GM19238 (cell line): Measurements from ENCODE around the gene TAS2R16.

ENCODE experiments used
- DNase-seq: peaks from one replicate; pipeline ENCODE4 v3.0.0; 2011; ENCODE audit warnings: low spot score; ENCODE audit not compliant: insufficient read length

TAS2R16 gene, protein sequence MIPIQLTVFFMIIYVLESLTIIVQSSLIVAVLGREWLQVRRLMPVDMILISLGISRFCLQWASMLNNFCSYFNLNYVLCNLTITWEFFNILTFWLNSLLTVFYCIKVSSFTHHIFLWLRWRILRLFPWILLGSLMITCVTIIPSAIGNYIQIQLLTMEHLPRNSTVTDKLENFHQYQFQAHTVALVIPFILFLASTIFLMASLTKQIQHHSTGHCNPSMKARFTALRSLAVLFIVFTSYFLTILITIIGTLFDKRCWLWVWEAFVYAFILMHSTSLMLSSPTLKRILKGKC

DNA sequence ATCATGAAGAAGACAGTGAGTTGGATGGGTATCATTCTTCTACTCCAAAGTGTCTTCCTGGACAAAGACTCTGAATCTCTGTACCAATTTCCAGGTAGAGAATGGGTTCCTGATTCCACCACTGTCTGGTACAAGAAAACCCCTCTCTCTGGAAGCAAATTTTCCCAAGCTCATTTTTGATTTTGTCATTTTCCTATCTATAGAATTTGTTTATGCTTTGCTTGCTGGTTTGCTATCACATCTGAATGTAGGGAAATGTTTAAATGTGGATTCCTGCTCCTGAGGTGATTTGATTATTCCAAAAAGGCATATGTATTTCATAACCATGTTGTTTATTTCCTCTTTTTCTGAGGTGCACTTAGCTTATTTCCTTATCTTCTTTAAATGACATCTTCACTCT lies at the start of gene TAS2R16:
Gene TAS2R16 (minus strand): TSS at position 101 of the 400 bp plus-strand sequence. CDS start 66 bp downstream, at position 35.
- DNase-seq = no peak

DNA sequence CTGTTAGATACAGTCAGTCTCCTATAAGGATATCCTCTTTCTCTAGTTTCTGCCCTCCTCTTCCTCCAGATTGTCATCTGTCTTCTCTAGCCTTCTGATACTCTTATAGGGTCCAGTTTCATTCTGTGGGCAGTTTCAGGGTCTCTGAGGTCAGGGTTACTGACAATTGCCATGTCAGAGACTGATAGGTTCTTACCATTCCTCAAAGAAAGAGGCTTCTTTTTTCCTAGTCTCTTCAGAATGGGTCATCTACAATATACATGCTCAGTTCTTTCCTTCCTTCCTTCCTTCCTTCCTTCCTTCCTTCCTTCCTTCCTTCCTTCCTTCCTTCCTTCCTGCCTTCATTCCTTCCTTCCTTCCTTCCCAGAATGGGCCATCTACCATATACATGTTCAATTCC lies 48.1 kb upstream of the TAS2R16 start:
- DNase-seq = no peak

DNA sequence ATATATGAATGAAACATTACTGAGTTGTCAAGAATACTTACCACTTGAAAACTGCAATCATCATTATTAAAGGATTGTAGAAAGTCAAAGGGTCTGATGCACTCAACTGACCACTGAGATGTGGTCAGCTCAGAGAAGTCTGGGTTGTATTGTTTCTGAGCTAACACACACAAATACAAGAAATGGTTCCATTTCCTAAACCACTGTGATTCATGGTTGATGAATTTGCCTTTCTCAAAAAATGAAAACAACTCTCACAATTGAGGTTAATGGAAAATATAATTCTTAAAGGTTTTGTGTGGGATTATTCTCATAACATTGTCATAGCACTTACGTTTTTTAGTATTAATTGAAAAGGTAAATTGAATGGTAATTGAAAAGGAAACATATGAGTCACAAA lies 45.6 kb upstream of the TAS2R16 start:
- no peak for DNase-seq

DNA sequence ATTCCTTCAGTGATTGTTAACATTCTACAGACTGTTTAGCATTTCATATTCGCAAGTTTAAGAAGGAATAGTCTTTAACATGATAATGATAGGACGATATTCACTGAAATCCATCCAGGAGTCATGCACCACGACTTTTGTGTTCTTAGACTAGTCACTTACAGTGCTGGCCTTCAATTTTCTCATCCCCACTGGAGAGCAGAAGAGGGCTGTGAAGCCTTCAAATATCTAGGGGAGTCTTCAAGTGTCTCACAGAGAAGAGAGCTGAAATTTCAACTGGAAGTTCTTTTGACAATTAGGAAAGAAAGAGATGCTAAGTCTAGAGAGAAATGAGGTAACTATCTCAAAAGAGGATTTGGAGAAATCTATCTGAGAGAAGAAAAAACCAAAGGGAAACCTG lies 43.8 kb upstream of the TAS2R16 start:
- no peak for DNase-seq

DNA sequence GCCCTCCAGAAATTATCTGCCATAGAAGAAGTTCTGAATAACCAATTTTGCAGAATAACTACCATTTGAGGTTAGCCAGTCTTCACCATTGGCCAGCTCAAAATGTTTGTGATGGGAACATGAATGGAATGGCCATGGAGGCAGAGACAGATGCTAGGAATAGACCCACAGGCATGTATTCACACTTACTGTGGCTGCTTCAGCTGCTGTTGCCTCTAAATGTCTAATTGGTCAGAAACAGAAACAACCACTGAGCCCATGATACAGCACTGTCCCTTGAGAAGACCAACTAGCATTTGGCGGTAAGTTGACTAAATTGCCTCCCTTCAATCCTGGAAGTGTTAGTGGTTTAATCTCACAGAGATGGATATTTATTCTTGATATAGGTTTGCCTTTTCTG lies 38.6 kb upstream of the TAS2R16 start:
- DNase-seq = no peak

DNA sequence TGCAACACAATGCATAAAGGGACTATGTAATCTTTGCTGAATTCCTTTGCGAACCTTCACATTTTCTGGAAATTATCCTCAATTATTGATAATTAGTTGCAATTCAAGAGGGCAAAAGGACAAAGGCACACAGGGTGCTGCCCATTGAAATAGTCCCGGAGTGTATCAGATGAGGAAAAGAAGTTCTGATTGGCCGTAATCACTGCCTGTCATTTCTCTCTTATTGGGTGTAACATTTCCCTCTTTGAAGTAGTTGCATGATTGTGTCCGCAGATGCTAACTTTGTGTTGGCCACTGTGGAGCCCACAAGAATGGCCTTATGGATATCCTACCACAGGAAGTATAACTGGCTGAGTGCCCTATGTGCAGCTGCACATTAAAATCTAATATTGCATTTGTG lies 35.1 kb upstream of the TAS2R16 start:
- no peak for DNase-seq

DNA sequence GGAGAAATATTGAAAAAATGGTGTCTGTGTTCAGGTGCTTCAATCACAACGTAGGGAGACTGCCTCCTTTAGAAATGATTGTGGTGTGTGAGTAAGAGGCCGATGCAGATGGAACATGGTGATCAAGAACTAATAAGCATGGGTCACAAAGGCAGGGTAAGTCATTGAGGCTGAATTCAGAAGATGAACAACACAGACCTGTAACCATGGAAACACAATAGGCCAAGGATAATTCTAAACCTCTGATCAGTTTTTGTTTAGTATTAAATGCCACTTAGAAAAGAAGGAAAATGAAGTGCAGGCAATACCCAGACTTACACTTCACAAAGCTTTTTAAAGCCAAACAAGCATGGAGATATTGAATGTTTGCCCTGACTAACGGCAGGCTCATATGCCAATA lies 32.8 kb upstream of the TAS2R16 start:
- no peak for DNase-seq

DNA sequence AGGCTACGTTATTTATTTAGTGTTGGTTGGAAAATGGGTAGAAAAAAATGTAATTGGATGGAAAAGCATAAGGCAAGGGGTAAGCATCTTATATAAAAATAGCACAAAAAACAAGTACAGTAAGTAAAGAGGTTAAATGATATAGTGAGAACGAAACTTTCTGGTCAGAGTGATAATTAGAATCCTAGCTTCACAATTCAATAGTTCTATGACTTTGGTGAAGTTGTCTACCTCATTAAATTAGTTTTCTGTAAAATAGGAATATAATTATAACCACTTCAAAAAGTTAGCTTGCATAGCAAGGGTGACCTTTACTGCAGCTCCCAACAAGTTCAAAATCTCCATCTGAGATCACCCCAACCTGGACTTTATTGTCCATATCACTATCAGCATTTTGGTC lies 30.8 kb upstream of the TAS2R16 start:
- DNase-seq = no peak

DNA sequence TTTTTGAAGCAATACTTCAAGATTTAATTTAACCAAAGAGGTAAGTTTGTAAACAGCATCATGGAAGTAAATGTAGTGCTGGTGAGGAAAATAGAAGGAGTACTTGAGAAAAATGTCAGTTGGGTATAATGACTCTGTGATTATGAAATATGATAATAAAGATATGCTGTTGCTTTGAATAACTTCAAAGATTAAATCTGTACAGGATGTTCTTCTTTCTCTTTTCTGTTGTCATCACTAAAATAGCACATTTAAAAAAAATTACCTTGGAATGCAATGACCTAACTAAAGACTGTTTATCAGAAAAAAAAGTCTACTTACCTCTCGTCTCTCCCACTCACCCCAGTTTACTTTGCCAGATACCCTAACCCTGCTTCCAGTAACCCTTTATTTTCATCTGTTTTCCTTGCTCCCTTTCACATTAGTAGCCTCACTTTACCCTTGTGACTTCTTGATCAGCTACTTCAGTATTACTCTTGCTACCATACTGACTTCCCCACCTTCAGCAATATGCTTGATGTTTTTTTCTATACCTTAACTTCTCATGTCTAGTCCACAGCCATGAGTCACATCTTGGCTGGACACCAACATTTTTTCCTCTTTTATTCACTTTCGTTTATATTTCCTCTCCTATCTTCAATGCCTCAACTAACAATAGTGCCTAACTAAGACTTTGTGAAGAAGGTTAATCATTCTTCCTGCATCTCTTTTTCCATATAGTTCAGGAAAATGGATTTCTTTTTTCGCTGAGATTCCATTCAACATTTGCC lies 29.7 kb upstream of the TAS2R16 start:
- DNase-seq = no peak

DNA sequence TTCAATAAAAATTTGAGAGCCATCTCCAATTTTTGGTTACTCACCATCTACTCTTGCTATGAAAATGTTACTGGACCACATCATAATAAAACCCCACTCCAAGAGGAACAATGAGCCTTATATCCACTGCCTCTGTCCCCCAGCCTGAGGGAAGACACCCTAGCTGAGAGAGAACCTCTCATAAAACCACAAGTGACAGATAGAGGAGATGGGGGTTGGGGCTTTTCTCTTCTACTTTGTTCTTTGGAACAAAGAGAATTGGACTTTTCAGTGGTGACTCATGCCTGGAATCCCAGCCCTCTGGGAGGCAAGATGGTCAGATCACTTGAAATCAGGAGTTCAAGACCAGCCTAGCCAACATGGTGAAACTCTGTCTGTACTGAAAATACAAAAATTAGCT lies 27.6 kb upstream of the TAS2R16 start:
- DNase-seq = no peak

DNA sequence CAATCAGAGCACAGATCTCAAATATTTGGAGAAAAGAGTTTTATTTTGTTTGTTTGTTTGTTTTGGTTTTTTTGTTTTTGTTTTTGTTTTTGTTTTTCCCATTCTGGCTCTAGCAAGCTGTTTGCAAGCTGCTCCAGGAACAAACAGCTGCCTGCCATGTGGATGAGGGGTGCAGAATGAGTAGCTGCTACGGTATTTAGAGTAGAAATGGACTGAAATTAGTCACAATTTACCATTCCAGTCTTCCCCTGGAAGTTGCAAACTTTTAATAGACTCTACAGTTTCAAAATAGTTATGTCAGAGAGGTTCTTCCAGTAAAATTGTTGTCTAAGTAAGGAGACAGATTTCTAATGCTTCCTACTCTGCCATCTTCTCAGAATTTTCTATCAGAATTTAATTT lies 27.1 kb upstream of the TAS2R16 start:
- no peak for DNase-seq

DNA sequence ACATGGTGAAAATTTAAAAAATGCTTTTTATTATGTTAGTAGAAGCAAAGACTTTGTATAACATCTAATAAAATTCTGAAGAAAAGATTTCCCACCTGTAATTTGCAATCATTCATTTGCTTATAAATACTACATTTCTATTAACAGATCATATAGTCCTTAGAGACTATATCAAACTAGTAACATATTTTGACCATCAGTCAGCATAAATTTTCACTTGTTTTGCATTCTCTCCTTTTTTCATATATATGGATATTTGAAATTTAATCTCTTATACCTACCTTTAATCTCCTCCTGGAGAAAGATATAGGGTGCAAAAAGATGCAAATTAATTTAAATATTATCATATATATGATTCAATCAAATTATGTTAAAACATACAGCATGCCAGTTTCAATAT lies 16.9 kb upstream of the TAS2R16 start:
- no peak for DNase-seq

DNA sequence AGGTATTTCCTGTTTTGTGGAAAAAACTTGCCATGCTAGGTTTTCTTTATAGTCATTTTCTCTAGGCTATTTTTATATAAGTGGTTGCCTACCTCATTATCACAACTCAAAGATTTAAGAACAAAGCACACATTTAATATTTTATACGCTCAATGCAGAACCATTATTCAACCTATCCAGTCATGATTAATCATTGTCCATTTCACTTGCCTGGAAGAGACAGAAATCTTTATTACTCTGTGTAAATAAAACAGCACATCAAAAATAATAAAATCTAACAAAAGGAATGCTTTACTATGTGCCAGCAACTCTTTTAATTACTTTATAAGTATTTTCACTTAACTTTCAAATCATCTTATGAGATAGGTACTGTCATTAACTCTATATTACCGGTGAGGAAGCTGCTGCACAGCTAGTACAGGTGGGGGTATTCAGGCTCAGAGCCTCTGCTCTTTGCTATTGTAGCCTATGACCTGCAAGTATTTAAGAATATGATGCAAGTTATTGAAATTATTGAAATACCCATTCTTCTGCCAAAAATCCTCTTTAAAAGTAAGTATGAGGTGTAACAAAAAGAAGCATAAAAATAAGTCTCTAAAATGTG lies 16.4 kb upstream of the TAS2R16 start:
- DNase-seq = no peak

DNA sequence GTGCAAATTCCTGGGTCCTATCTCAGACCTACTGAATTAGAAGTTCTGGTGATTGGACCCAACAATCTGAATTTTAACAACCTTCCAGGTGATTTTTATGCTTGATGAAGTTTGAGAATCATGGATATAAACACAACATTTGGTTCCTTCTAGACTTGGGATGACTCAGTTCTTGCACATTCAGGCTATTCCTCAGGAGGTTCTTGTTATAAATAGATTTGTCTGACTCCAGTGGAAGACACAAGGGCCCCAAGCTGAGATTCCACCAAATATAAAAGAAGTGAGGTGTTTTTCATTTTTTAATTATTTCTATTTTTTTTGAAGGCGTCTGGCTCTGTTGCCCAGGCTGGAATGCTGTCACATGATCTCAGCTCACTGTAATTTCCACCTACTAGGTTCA lies 9.4 kb upstream of the TAS2R16 start:
- no peak for DNase-seq

DNA sequence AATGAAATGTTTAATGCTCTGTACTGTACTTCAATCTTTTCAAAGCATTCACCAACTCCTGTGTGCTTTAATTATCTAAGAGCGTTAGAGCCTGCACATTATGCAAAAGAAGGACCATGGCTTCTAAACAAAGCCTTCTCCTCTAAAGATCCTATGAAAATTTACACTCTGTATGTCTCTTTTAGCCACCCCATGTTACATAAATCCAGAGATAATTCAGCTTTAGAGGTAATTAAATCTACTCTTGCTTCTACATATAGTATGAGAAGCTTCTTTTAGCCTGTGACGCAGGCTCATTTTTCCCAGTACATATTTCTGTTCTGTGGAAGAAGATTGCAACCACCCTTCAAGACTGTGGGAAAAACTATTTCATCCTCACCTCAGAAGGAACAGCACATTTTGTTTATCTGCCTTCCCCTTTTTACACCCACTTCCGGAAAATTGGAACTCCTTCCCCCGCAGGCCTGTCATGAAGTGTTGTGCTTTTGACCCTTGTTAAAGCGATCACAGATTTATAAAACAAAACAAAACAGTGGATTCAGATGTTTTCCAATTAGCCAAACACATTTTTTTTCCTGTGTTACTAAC lies 8.1 kb upstream of the TAS2R16 start:
- no peak for DNase-seq

DNA sequence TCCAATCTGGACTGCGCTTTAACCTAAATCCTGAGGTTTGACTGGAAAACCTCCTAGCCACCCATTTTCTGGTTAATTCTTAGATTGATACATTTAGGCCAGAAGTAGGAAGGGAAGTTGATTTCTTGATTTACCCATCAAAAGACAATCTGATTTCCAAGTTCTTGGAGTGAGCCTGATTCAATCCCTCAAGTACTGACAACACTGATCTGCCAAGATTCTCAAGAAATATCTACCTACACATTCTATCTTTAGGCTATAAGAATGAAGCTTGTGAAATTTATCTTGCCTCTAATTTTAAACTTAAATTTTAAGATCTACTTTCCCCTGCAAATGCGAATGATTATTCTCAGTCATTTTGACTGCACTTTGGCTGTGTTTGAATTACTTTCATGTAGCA lies 5.9 kb downstream of the TAS2R16 start:
- DNase-seq = no peak

DNA sequence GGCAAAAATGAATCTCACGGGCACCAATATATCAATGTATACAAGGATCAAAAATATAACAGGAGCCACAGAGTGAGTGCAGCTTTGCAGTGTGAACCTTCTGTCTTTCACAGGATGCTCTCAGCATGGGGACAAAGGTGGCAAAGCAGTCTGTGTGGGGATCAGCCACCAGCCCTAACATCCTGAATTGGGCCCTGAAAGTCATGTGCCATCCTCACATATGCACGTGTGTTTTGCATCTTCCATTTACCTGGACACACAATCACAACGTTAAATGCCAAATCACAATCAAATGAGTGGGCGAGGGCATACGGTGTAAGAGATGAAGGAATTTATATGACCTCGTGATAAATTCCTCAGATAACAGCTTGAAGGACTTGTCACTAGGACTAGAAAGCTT lies 6.5 kb downstream of the TAS2R16 start:
- no peak for DNase-seq

DNA sequence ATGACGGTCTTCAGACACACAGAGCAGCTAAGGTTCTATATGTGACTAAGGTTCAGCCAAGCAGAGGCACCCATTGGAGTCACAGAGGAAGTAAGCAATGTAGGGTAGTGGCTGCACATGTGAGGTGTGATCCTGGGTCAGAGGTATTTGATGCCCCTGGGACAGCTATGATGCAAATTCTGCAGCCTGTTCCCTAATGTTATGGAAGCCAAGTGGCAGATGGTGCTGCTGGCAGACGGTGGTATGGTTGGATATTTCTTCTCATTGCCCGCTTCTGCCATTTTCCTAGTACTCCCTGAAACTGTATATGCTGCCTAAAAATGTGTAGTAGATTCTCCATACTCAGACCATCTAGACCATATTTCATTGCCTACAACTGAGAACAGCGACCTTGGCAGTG lies 7.2 kb downstream of the TAS2R16 start:
- no peak for DNase-seq

DNA sequence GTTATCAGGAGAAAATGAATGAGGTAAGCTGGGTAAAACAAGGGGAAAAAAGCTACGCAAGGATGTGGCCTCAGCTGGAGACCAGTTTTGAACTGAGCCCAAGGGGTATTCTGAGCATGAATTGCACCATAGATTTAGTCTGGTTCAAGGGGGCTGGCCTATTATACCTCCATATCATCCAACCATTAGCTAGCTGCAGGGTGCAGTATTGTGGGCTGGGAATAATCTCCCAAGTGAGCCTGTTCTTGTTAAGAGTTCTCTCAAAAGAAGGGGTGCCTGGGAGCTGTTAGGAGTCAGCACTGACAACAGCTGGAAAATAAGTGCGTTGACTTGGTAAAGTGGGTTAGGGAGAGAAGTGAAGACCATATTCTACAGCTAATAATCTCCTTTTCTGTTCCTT lies 8.0 kb downstream of the TAS2R16 start:
- no peak for DNase-seq

DNA sequence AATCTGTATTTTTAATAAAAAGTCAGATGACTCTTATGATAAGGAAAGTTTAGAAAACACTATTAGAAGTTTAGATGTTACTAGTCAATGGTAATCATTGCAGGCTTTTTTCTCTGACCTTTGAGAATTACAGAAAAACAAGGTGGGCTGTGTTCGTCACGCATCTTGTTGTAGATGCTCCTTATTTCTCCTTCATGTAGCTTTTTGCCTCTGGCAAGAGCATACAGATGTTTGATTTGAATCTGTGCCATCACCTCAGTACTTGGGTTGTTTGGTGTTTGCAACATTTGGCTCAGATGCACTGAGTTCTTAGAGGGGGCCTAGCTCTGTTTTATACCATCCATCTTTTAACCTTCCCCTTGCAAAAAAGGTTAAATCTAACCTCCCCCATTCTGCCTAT lies 11.5 kb downstream of the TAS2R16 start:
- no peak for DNase-seq

DNA sequence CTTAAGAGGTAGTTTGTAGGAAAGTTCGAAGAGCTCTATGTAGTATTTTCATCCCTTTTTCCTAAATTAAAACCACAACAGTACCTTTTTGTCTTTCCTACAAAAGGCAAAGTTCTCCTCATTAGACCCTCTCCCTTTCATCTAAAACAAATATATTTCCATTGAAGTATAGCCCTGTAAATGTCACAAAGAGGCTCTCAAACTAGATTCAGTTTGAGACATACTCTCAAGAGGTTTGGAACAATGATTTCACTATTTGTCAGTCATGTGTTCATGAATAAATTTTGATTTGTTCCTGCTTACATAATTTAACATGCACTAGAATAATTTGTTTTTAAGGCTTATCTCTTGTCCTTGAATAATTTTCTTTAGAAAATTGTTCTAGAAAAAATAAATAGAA lies 12.2 kb downstream of the TAS2R16 start:
- DNase-seq = no peak

DNA sequence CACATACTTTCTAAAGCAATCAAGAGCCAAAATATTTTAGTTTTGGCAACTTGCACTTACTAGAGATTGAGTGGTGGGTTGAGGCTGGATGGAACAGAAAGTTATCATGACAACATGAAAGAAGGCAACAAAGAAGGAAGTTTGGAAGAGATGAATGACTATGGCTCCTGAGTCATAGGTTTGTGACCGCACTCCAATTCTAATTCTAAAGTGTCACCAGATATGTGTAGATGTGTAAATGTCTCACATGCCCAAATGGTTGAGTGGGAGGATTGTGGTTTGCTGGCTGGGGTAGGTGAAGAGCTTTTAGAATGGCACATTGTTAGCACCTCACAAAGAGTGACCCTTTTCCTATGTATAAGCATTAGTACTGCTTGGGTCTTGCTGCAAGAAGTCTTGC lies 20.2 kb downstream of the TAS2R16 start:
- DNase-seq = no peak
